Panc1 (cell line): ENCODE results near the gene MSI2. TPM values are rescaled to one million over a fixed set of nuclear protein-coding genes. Genes with fewer than 3 reads are reported as not detected.

Source experiments
- ATAC-seq: fragments of 200-7000 bp; cut with Tn5 transposase; 2 replicates; pipeline ENCODE4 v1.9.1; 2020; ENCODE audit warnings: mild to moderate bottlenecking, moderate library complexity
- BruUV-seq: library from RNA; stranded (reverse); fragments of 400-500 nt; replicated peaks from 2 replicates; lab custom pipeline; 2021; lab: Mats Ljungman, UMichigan
- CTCF ChIA-PET: fragments of 300-600 bp; sonication (Branson Sonifier 250); formaldehyde crosslinking; loops from one replicate; lab custom pipeline; 2022; ENCODE audit warnings: antibody characterized with exemption; lab: Charles Lee
- POLR2A ChIA-PET: fragments of 300-600 bp; sonication (Branson Sonifier 250); formaldehyde crosslinking; loops from one replicate; lab custom pipeline; 2022; ENCODE audit warnings: antibody characterized with exemption; lab: Charles Lee
- DNase-seq: peaks from one replicate; pipeline ENCODE4 v3.0.0-alpha.2; 2010; ENCODE audit warnings: low read depth, low spot score
- H3K27ac ChIP-seq: 2 replicates; pipeline ENCODE4 v1.5.1; 2011; ENCODE audit warnings: mild to moderate bottlenecking, low read length, inconsistent platforms
- H3K27me3 ChIP-seq: fragments of 200-500 bp; sonication (Bioruptor generic); 2 replicates; pipeline ENCODE4 v1.6.0; 2014; ENCODE audit warnings: low read length, inconsistent platforms; ENCODE audit not compliant: control insufficient read depth, insufficient read depth
- H3K36me3 ChIP-seq: fragments of 200-500 bp; sonication (Bioruptor generic); 2 replicates; pipeline ENCODE4 v1.5.1; 2014; ENCODE audit warnings: inconsistent platforms, mild to moderate bottlenecking, low read length, moderate library complexity; ENCODE audit not compliant: control insufficient read depth, insufficient read depth
- H3K4me1 ChIP-seq: 2 replicates; pipeline ENCODE4 v1.5.1; 2011; ENCODE audit warnings: inconsistent platforms, mild to moderate bottlenecking, low read length, moderate library complexity; ENCODE audit not compliant: control insufficient read depth, insufficient read depth
- H3K4me3 ChIP-seq, 2 experiments: 2 replicates each; pipeline ENCODE4 v1.5.1; 2011 to 2012; ENCODE audit warnings: low read depth in 2 of 2, low read length in 2 of 2, mild to moderate bottlenecking in 2 of 2, inconsistent platforms in 1 of 2, moderate library complexity in 1 of 2
- H3K9me3 ChIP-seq: fragments of 200-500 bp; sonication (Bioruptor generic); 2 replicates; pipeline ENCODE4 v1.5.1; 2014; ENCODE audit warnings: low read depth, mild to moderate bottlenecking, inconsistent platforms, low read length, moderate library complexity; ENCODE audit not compliant: control insufficient read depth, insufficient read depth
- CTCF ChIP-seq: fragments of 450-650 bp; IDR thresholded peaks from 2 replicates; pipeline ENCODE4 v1.5.1; 2017; ENCODE audit warnings: mild to moderate bottlenecking
- POLR2AphosphoS5 ChIP-seq: IDR thresholded peaks from 2 replicates; pipeline ENCODE4 v1.6.1; 2012; ENCODE audit warnings: mild to moderate bottlenecking, low read depth, low read length, moderate library complexity
- REST ChIP-seq, 2 experiments: IDR thresholded peaks; 2 replicates each; pipeline ENCODE4 v1.6.1; 2011 to 2012; ENCODE audit warnings: low read depth in 2 of 2, control low read depth in 1 of 2, low read length in 1 of 2, mild to moderate bottlenecking in 1 of 2, moderate library complexity in 1 of 2; ENCODE audit not compliant: insufficient read depth in 1 of 2
- SIN3A ChIP-seq: IDR thresholded peaks from 2 replicates; pipeline ENCODE4 v1.6.1; 2012; ENCODE audit warnings: low read depth, mild to moderate bottlenecking, low read length, moderate library complexity, borderline replicate concordance; ENCODE audit not compliant: insufficient read depth
- TCF7L2 ChIP-seq: IDR thresholded peaks from 2 replicates; pipeline ENCODE4 v1.6.1; 2011; ENCODE audit warnings: mild to moderate bottlenecking, low read depth, low read length, inconsistent platforms
- in situ Hi-C: cut with HindIII; loops from 2 replicates; pipeline ENCODE4 v1.10.0; 2016; ENCODE audit warnings: low sequenced_read_pairs, low pct_unique_long_range_greater_than_20kb
- intact Hi-C: fragments of 100-400 bp; cut with micrococcal nuclease; formaldehyde crosslinking; loops from one replicate; pipeline ENCODE4 v1.10.0; 2022; ENCODE audit not compliant: unreplicated experiment
- total RNA-seq: library from RNA; stranded (reverse); gene quantifications from one replicate; pipeline ENCODE4 v1.2.1, GENCODE V29; 2021; ENCODE audit not compliant: unreplicated experiment

MSI2 gene
- total RNA-seq, 1 experiment from 2014 or later, result 38.5 TPM

DNA sequence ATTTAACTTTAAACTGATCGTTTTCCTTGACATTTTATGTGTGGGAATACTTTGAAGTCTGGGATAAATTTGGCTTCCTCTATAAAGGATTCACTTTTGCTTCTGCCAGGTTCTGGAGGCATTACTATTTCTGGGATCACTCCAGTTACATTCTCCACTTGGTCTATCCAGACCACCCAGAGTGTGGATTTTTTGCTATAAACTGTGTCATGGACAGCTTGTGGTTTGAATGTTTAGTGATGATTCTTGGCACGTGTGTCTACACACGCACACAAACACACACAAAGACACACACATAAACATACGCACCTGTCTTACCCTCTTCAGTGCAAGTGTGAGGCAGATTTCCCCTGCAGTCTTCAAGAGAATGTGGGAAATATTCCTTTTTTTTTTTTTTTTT is 27.4 kb upstream of the MSI2 start:
- H3K27ac ChIP-seq, result no peak overlapping the region
- ATAC-seq (no peak), DNase-seq (no peak)
- no peak for TF ChIP-seq REST (IDR thresholded peaks at IDR 0.05; ENCODE audit: insufficient read depth in 1 of 2, low read depth in 2 of 2, low read length in 1 of 2)
- no peak for TF ChIP-seq TCF7L2
- no peak for TF ChIP-seq CTCF
- no peak for TF ChIP-seq SIN3A
- TF ChIP-seq POLR2AphosphoS5, result no peak
- no peaks in the 10 kb centered on the region for H3K9me3 ChIP-seq
- CTCF ChIA-PET, result no interaction called here
- in situ Hi-C loops (no loop called here), intact Hi-C loops (no loop called here)
- no peaks in the 10 kb centered on the region for H3K36me3 ChIP-seq
- BruUV-seq, result no TSS peak
- H3K4me1 ChIP-seq, result no peaks in the 10 kb centered on the region
- POLR2A ChIA-PET, result no interaction called here
- peaks cover 4% of the 10 kb centered on the region; the same call in 1 of the 2 replicates for H3K27me3 ChIP-seq
- no peak overlapping the region for H3K4me3 ChIP-seq

DNA sequence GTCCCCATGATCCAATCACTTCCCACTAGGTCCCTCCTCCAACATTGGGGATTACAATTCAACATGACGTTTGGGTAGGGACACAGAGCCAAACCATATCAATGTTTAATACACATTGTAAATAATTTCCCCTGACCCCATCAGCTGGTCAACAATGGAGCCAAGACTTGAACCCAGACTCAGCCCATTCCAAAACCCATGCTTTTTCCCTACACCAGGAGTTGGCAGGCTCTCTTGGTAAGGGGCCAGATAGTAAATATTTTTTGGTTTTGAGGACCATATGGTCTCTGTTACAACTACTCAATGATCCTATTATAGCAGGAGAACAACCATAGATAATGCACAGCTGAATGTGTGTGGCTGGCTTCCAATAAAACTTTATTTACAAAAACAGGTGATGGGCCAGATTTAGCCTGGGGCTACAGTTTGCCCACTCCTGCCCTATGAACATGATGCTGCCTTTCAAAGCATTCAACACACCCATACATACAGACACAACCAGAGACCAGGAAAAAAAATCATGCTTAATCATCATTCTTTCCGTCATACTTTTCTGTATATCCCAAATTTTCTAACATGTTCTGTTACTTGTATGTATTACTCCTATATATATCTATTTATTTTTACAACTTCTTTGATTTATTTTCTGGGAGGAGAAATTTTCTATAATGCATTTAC is 22.1 kb upstream of the MSI2 start:
- CTCF ChIA-PET, result no interaction called here
- no peak for TF ChIP-seq POLR2AphosphoS5
- no peak for TF ChIP-seq TCF7L2
- no peak for TF ChIP-seq REST (IDR thresholded peaks at IDR 0.05; ENCODE audit: insufficient read depth in 1 of 2, low read depth in 2 of 2, low read length in 1 of 2)
- TF ChIP-seq CTCF, result no peak
- Histone ChIP-seq H3K27ac (no peak overlapping the region), H3K27me3 (no peaks in the 10 kb centered on the region; the same call in 1 of the 2 replicates), H3K4me1 (no peaks in the 10 kb centered on the region), H3K4me3 (no peak overlapping the region), H3K36me3 (no peaks in the 10 kb centered on the region), H3K9me3 (no peaks in the 10 kb centered on the region)
- DNase-seq (no peak), ATAC-seq (no peak)
- in situ Hi-C loops, result no loop called here
- intact Hi-C loops, result no loop called here
- POLR2A ChIA-PET, result interaction anchor here (0.6 kb wide), 1 partner anchor 47 kb away, joined by 3 read pairs; no protein-coding TSS in a partner anchor
- no TSS peak for BruUV-seq
